K562 treated with DMSO at 1 percent for 4 hours (cell line): ENCODE data around the gene CAVIN1. TPM values are rescaled to one million over a fixed set of nuclear protein-coding genes. Genes with fewer than 3 reads are reported as not detected.

ENCODE experiments used
- total RNA-seq: library from RNA; unstranded; fragments of 300-600 nt; gene quantifications from 2 replicates; pipeline ENCODE4 v1.2.3, GENCODE V29; 2022; ENCODE audit not compliant: insufficient read depth

The CAVIN1 gene, protein sequence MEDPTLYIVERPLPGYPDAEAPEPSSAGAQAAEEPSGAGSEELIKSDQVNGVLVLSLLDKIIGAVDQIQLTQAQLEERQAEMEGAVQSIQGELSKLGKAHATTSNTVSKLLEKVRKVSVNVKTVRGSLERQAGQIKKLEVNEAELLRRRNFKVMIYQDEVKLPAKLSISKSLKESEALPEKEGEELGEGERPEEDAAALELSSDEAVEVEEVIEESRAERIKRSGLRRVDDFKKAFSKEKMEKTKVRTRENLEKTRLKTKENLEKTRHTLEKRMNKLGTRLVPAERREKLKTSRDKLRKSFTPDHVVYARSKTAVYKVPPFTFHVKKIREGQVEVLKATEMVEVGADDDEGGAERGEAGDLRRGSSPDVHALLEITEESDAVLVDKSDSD
- 71.3 and 82.9 TPM in 2 replicates for total RNA-seq

DNA sequence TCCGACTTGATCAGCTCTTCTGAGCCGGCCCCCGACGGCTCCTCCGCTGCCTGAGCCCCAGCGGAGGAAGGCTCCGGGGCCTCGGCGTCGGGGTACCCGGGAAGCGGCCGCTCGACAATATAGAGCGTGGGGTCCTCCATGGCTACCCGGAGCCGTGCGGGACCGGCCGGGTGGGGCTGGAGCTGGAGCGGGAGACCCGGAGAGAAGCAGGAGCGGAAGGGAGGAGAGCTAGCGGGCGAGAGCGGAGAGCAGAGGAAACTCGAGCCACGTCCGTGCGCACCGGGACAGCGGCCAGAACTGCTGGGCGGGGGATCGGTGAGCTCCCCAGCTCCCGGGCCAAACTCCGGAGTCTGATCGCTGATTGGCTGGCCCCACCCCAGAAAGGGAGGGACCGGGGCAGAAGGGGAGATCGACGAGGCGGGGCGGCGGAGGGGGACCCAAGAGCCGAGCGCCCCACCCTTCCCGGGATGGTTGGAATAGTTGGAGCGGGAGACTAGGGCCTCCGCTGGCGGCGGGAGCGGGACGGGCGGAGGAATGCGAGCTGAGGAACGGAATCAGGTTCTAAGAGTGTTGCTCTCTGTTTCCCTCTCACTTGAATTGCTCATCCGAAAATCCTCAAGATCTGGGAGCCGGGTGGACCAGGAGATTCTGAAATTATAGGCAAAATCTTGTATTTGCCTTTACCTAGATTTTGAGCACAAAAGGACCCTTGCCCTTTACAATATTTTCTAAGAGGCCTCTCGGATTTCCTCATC is at the start of gene CAVIN1:
Gene CAVIN1, minus strand, starts transcription at position 299 of the 755 bp plus-strand sequence. Its CDS starts 159 bp downstream, at position 140.

DNA sequence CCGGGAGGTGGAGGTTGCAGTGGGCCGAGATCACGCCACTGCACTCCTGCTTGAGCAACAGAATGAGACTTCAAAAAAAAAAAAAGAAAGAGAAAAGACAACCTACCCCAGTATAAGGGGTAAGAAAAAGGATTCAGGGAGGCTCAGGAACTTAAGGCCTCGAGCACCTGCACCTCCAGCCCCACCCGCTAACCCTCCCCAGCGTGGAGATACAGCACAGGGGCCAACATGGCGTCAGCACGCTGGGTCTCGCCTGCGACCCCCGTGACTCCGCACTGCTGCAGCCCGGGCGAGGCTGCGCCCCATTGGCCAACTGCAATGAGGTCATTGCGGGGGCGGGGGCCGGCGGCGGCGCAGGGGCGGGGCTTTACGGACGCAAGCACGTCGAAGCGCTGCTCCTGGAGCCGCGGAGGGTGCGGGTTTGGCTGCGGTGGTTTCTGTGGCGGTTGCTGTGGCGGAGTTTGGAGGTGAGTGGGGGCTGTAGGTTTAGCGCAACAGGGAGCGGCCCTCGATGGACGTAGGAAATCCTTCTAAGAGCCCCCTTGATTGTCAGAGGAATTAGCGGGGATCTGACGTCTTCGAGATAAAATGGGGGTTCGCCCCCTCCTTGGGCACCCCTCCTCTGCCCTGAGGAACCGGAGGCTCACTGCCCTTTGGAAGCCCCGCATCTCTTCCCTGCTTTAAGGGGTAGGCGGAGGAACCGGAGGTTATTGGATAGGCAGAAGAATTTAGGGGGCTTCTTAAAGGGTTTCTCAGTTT is 35.6 kb upstream of the CAVIN1 start, which contains the start of gene ATP6V0A1:
Gene ATP6V0A1, plus strand, starts transcription at position 382 of the 759 bp plus-strand sequence. CDS start 2,017 bp downstream, outside the sequence.

DNA sequence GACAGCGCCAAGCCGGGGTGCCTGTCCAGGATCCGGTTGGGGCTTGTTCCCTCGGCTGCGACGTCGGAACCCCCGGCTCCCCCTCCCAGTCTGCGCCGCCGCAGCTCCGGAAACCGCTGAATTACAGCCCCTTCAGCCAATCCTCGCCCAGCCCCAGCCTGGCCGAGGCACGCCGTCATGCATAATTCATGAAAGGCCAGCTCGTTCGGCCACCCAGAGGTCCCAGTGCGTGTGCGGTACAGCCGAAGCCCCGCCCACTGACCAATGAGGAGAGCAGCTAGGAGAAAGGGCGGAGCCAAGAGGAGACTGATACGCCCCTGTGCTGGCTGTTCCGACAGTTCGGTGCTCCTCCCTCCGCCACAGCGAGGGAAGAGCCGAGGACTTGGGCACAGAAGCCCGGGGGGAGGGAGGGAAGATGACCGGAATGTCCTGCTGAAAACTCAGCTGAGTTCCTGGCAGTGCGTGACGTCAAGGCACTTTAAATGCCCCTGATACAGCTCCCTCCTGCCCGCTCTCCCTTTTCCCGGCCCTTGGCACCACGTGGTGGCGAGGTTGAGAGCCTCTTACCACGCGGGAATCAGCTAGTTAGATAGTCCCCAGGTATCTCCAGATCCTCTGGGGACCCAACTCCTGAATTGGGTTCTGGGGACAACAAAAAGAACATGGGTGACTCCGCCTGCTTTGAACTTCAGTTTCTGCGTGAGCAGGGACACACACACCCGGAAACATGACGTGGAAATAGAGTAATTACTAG is 34.5 kb downstream of the CAVIN1 start, which contains the start of gene STAT3:
Gene STAT3, minus strand, starts transcription at position 62 of the 754 bp plus-strand sequence. CDS start 39,926 bp downstream, outside the sequence.

Other genes starting within 250 kb of the CAVIN1 start
- gene KCNH4, start 242.1 kb downstream of the CAVIN1 start, total RNA-seq: 0.30 and 0.32 TPM in 2 replicates
- gene HCRT, start 237.8 kb downstream of the CAVIN1 start, total RNA-seq: not detected in 2 replicates
- 21.9 and 25.3 TPM in 2 replicates for gene GHDC, start 228.8 kb downstream of the CAVIN1 start, total RNA-seq
- 66.4 and 69.2 TPM in 2 replicates for gene STAT5B, start 146.9 kb downstream of the CAVIN1 start, total RNA-seq
- gene STAT5A, start 134.8 kb downstream of the CAVIN1 start, total RNA-seq: 95.5 and 97.4 TPM in 2 replicates
- 75.1 and 79.1 TPM in 2 replicates for gene STAT3, start 34.8 kb downstream of the CAVIN1 start, total RNA-seq
- gene ATP6V0A1, start 35.6 kb upstream of the CAVIN1 start, total RNA-seq: 52.6 and 60.6 TPM in 2 replicates
- gene NAGLU, start 113.0 kb upstream of the CAVIN1 start, total RNA-seq: 13.2 and 16.3 TPM in 2 replicates
- gene HSD17B1, start 129.7 kb upstream of the CAVIN1 start, total RNA-seq: 7.7 and 8.1 TPM in 2 replicates
- 109 and 140 TPM in 2 replicates for gene COASY, start 138.9 kb upstream of the CAVIN1 start, total RNA-seq
- gene MLX, start 143.8 kb upstream of the CAVIN1 start, total RNA-seq: 31.3 and 35.0 TPM in 2 replicates
- gene PSMC3IP, start 154.5 kb upstream of the CAVIN1 start, total RNA-seq: 52.8 and 68.2 TPM in 2 replicates
- gene RETREG3, start 186.1 kb upstream of the CAVIN1 start, total RNA-seq: 19.3 and 21.9 TPM in 2 replicates
- gene TUBG1, start 186.4 kb upstream of the CAVIN1 start, total RNA-seq: 113 and 129 TPM in 2 replicates
- gene TUBG2, start 236.0 kb upstream of the CAVIN1 start, total RNA-seq: not detected in 2 replicates